ENCODE data around the gene STARD9. TPM values are rescaled to one million over a fixed set of nuclear protein-coding genes. Genes with fewer than 3 reads are reported as not detected.

Gene STARD9
- total RNA-seq, 1 donor from 2014 or later: 35.1 TPM

GRCh38 chr15:42711746-42712145 lies 136.3 kb downstream of the STARD9 start:
- intact Hi-C loops (cut with DNase I): no loop called here
- no peak for TF ChIP-seq POLR2A (IDR thresholded peaks at IDR 0.05)
- TF ChIP-seq CTCF (IDR thresholded peaks at IDR 0.05): no peak
- TF ChIP-seq POLR2AphosphoS5 (IDR thresholded peaks at IDR 0.05; ENCODE audit: insufficient read depth in 1 of 2, low read depth in 1 of 2): no peak
- no peaks in the 10 kb centered on the region for H3K9me3 ChIP-seq
- DNase-seq (ENCODE audit: extremely low spot score in 2 of 2): no peak
- H3K27me3 ChIP-seq: no peaks in the 10 kb centered on the region
- no peak overlapping the region for H3K27ac ChIP-seq
- no peaks in the 10 kb centered on the region for H3K36me3 ChIP-seq
- no peak overlapping the region for H3K4me3 ChIP-seq
- peaks cover 17% of the 10 kb centered on the region for H3K4me1 ChIP-seq

GRCh38 chr15:42712584-42712983 lies 137.2 kb downstream of the STARD9 start:
- Histone ChIP-seq H3K4me1 (peaks cover 9% of the 10 kb centered on the region), H3K27me3 (no peaks in the 10 kb centered on the region), H3K4me3 (no peak overlapping the region), H3K36me3 (peaks cover 0 to 3% of the 10 kb centered on the region in 2 donors), H3K27ac (no peak overlapping the region), H3K9me3 (no peaks in the 10 kb centered on the region)
- no peak for DNase-seq (ENCODE audit: extremely low spot score in 2 of 2)
- intact Hi-C loops (cut with DNase I): no loop called here
- TF ChIP-seq POLR2A (IDR thresholded peaks at IDR 0.05): no peak
- no peak for TF ChIP-seq POLR2AphosphoS5 (IDR thresholded peaks at IDR 0.05; ENCODE audit: insufficient read depth in 1 of 2, low read depth in 1 of 2)
- TF ChIP-seq CTCF (IDR thresholded peaks at IDR 0.05): no peak

- Histone ChIP-seq H3K27ac (no peak overlapping the region), H3K9me3 (no peaks in the 10 kb centered on the region), H3K36me3 (peaks cover 0 to 29% of the 10 kb centered on the region in 2 donors), H3K4me3 (no peak overlapping the region), H3K27me3 (no peaks in the 10 kb centered on the region), H3K4me1 (no peaks in the 10 kb centered on the region)
- TF ChIP-seq CTCF (IDR thresholded peaks at IDR 0.05) (no peak), POLR2A (IDR thresholded peaks at IDR 0.05) (no peak), POLR2AphosphoS5 (IDR thresholded peaks at IDR 0.05; ENCODE audit: insufficient read depth in 1 of 2, low read depth in 1 of 2) (no peak)
- DNase-seq (ENCODE audit: extremely low spot score in 2 of 2): peak in 1 of 2 donors; percentile 47
- intact Hi-C loops (cut with DNase I): no loop called here
Observed at GRCh38 chr15:42716125-42716524, 140.7 kb downstream of the STARD9 start.

GRCh38 chr15:42716626-42717025 lies 141.2 kb downstream of the STARD9 start:
- Histone ChIP-seq H3K4me3 (no peak overlapping the region), H3K9me3 (no peaks in the 10 kb centered on the region), H3K27me3 (no peaks in the 10 kb centered on the region), H3K4me1 (no peaks in the 10 kb centered on the region), H3K36me3 (peaks cover 0 to 29% of the 10 kb centered on the region in 2 donors), H3K27ac (no peak overlapping the region)
- TF ChIP-seq POLR2A (IDR thresholded peaks at IDR 0.05) (no peak), POLR2AphosphoS5 (IDR thresholded peaks at IDR 0.05; ENCODE audit: insufficient read depth in 1 of 2, low read depth in 1 of 2) (no peak), CTCF (IDR thresholded peaks at IDR 0.05) (no peak)
- DNase-seq (ENCODE audit: extremely low spot score in 2 of 2): peak in 1 of 2 donors; percentile 71
- intact Hi-C loops (cut with DNase I): no loop called here

- Histone ChIP-seq H3K4me3 (no peak overlapping the region), H3K9me3 (no peaks in the 10 kb centered on the region), H3K27ac (no peak overlapping the region), H3K36me3 (peaks cover 0 to 42% of the 10 kb centered on the region in 2 donors), H3K27me3 (no peaks in the 10 kb centered on the region), H3K4me1 (no peaks in the 10 kb centered on the region)
- DNase-seq (ENCODE audit: extremely low spot score in 2 of 2): no peak
- intact Hi-C loops (cut with DNase I): no loop called here
- no peak for TF ChIP-seq CTCF (IDR thresholded peaks at IDR 0.05)
- TF ChIP-seq POLR2AphosphoS5 (IDR thresholded peaks at IDR 0.05; ENCODE audit: insufficient read depth in 1 of 2, low read depth in 1 of 2): no peak
- TF ChIP-seq POLR2A (IDR thresholded peaks at IDR 0.05): no peak
Observed at GRCh38 chr15:42719043-42719442, 143.6 kb downstream of the STARD9 start.
